Stimulated activated CD4-positive, alpha-beta T cell treated with anti-CD3 and anti-CD28 coated beads, TNF-alpha, amount 100 ng/mL, for 48 hours (primary cell): ENCODE results near the gene LIN52.
A peak's percentile ranks its signal among the peaks of the same experiment; 100 is the strongest.

Experiments used
- DNase-seq, 3 donors: peaks; one replicate each; pipeline ENCODE4 v3.0.0-alpha.2; 2020; ENCODE audit warnings: low read depth in 3 of 3

Gene LIN52

DNA sequence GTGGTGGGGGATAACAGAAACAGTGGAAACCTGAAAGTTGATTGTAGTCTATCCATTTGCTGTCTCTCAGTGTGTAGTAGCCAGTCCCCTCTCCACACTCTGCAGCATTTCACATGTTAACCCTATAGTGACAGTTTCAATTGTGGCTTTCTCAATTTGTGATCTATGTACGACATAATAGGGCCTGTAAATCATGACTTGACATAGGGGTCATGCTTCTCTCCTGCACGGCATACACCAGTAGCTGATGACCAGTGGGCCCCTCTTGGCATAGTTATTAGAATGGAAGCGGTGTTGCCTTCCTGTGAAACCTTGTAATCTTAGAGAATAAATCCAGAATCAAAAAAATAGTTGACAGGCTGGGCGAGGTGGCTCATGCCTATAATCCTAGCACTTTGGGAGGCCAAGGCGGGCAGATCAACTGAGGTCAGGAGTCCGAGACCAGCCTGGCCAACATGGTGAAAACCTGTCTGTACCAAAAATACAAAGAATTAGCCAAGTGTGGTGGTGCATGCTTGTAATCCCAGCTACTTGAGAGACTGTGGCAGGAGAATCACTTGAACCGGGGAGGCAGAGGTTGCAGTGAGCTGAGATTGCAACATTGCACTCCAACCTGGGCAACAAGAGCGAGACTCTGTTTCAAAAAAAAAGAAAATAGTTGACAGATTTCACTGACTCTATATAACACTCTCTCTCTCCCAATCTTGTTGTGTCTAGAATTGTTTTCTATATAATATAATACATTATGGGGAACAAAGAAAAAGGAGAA is 109.9 kb downstream of the LIN52 start:
- DNase-seq, result no peak

DNA sequence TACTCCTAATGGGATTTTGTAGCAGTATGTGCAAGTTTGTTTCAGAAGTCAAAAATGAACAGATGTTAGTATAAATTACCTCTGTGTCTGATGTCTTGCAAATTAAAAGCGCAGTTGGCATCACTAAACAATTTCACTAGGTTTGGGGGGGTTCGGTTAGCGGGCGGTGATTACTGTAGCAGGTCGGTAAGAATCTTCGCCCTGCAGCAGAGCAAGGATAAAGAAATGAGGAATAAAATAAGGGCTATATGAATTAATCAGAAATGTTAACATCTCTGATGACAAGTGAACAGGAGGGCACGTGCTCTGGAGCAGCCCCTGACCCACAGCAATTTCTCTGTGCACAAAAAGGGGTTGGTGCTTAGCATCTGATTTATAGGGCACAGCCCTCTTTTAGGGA is 110.9 kb downstream of the LIN52 start:
- no peak for DNase-seq

DNA sequence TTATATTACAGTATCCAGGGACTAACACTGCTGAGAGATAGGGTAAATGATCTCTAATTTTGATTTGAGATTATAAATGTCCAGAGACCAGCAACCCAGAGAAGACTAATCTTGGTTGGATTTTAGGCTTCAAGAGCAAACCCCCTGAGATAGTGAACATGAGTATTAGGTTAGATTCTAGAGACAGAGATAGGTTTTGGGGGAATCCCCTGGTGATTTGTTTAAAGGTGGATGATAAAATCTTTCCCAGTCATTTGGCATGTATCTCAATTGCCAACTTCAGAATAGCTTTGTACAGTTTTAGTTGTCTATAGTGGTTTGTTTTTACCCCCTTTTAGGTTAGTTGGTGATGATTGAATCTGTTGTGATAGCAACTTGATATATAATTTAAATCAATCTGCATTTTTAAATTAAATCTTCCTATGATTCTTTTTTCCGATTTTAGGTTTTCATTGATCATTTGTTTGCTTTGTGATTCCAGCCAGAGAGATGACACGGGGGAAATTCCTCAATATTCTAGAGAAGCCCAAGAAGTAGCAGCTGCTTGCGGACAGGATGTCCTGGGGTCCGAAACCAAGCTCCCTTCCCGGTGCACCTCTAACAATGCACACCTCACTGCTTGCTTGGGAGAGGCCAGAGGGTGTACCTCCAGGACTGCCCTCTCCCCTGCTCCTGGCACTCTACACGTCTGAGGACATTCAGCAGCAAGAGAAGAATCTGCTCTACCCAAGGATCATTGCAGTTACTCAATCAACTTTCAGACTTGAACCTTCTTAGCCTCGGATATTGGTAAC is 113.9 kb downstream of the LIN52 start:
- no peak for DNase-seq

DNA sequence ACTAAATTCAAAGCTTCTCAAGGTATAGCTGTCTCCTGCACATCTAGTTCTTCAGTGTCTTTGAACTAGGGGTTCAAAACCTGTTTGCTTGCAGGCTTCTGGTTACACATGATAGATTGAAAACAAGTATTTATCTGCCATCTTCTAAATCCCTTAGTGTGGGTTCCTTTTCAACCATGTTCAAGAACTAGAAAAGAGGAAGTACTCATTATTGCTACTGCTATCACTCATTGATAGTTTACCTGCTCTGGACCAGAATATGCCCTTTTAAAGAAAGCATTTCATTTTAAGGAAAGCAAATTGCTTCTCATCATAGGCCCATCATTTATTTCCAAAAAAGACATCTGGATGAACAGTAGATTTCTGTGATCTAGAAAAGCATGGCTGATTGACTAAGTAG is 117.4 kb downstream of the LIN52 start:
- no peak for DNase-seq

DNA sequence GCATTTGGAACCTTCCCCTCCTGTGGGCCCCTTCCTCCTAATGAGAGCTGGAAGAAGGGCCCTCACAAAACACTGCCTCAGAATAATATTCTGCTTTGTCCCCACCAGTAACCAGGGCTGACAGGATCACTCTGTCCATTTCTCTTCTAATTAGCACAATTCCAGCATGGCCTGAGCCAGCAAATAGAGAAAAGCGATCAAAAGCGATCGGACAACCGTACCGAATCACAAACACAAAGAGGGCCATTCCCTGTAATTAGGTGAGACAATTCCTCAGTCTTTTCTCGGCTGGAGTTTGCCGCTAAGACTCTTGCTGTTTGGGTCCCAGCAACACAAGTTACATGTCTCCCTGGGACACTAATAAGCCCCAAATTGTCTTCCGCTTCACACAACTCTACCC is 118.9 kb downstream of the LIN52 start:
- no peak for DNase-seq

DNA sequence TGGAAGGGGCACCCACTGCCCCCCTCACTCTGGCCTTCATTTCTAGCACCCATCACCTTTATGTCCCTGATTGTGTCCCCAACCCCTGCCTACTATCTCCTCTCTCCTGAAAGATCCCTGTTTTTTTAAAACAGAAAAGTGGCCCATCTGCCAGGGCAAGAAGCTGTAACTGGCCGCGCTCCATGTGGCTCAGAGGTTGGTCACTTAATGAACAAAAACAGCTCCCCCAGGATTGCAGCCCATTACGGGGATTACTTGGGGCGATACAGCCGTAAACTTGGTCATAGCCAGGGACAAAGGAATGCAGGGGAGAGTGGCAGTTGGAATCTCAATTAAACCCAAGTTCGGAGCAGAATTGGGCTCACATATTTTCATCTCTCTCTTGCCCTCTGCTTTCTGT is 119.7 kb downstream of the LIN52 start:
- no peak for DNase-seq

DNA sequence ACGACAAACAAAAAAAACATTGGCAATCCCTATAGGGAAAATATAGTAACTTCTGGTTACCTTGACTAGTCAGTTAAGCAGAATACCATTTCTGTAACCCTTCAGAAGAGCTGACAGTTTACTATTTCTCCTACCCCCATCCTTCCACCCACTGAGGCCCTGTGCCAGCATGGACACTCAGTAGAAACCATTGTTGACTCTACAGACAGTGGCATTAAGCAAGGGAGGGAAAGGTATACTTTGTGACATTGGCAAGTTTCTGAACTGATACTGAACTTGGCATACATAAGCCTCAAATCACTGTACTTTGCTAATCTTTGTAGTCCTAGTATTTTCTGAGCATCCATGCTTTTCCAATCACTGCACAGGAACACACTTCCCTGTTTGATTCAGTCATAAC is 121.1 kb downstream of the LIN52 start:
- no peak for DNase-seq

DNA sequence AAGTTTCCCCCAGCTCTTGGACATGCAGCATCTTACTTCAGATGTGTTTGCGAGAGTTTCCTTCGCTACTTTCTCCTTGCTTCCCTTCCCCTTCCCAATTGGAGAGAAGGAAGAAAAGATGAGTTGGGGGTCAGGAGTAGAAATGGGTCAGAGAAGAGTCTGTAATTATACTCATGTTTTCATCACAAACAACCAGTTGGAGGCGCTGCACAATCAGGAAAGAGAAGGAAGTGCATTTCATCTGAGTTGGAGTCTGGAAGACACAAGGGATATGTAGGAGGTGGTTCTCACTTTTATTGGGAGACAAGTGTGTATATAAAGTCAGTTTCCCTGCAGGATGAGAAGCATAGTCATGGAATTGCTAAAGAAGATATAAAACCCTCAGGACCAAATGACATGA is 123.2 kb downstream of the LIN52 start:
- DNase-seq, result no peak

DNA sequence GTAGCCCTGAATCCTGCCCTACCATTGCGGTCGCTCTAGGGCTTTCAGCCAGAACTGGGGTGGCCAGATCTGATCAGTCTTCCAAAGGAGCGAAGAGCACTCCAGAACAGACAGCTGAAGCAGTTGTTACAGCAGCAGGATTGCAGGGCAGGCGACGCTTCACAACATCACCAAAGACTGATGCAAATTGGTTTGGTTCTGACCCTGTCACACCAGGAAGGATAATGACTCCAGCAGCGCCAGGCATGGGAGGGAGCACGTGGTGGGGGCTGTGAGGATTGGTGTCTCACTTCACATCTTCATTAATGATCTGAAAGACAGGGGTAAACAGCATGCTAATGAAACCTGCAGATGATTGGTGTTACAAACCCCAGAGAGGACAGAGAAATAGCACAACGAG is 123.9 kb downstream of the LIN52 start:
- DNase-seq, result no peak

DNA sequence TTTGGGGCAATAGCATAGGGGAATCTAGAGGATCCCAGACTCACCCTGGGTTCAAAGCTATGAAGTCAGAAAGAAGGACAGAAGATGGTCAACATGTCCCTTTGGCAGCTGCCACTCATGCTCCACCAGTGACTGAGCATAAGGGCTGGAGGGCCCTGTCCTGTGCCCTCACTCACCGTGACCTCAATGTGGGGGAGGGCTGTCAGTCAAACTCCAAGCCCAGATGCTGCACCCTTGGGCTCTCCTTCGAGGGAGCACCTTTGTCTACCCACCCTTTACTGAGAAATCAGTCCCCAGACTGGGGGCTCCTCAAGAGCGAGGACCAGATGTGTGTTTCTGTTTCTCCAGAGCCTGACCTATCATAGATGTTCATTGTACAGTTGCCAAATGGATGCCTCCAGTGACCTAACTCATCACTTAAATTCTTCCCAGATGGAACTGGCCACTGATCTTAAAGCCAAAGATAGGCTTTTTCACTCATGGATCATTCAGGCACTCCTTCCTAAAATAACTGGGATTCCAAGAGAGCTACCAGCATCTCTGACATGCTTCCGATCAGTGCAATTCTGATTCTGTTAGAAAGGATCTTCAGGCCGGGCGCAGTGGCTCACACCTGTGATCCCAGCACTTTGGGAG is 127.3 kb downstream of the LIN52 start:
- no peak for DNase-seq

DNA sequence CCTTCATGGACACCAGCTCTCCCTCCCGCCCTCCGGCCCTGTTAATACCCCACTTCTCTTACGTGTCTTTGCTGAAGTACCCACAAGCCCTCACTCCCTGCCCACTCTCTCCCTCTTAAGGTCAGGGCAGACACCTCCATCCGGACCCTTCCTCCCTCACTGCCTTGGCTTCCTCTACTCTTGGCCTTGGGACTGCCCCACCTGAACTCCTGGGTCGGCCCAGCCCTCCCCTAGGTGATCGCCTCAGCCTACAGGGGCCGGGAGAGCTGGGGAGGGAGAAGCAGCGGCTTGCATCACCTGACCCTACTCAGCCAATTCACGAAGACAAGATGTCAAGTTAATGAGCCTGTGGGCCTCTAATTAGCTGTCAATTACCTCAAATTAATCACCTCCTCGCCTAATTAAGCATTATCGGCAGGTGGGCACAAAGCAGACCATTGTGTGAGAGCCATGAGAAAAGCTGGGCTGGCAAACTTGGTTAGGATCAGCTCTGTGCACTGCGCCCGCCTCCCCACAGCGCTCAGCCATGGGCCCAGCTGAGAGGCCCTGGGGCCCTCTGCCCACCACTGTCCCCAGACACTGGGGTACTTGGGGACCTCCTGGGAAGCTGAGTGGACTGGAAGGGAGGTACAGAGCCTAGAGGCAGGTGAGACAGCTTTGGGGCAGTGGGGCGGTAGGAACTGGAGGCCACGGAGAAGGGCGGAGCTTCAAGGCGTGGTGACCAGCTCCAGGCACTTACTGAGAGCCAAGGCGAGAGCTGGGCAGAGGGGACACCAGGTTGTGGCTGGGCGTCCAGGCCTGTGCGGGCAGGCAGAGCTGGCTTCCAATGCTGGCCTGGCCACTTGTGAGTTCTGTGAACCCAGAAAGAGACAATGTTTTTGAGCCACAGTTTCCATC is 129.4 kb downstream of the LIN52 start:
- no peak for DNase-seq

DNA sequence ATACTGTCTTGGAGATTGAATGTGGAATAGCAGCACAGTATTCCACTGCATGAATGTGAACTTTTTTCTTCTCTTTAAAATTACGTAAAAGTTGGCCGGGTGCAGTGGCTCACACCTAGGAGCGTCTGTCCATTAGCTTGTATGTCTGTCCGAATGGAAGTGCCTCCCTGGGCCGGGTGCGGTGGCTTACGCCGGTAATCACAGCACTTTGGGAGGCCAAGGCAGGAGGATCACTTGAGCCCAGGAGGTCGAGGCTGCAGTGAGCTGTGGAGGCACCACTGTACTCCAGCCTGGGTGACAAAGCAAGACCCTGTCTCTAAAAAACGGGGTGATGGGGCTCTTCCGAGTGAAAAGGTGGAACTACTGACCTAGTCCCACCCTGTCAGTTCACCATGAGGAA is 131.9 kb downstream of the LIN52 start:
- no peak for DNase-seq

DNA sequence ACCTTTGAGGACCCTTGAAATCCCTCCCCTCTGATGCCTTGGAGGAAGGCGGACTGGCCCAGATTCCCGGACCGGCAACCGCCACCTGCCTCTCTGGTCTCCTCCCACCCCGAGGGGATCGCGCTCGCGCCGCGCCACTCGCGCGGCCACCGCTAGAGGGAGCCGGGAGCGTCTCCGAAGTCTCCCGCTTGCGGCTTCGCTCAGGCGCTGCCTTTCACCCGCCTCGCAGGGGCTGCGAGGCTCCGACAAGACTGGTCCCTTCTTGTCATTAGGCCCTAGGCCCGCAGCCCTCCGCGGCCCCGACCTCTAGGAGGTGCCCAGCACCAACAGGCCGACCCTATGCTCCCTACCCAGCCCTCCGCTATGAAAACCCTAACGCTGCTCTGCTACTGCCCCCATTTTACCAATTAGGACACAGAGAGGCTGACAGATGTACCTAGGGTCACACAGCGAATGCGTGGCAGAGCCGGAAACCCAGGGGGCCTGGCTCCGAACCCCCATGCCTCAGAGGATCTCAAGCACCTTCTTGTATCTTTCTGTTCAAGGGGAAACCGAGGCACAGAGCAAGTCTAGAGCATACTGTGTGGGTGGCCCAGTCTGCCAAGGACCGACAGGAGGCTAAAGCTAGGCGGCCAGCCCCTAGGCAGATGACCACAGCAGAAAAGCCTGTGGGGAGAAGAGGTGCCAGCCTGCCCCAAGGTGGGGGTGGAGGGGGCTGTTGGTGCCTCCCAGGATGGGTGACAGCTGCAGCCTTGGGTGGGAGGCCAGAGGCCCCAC is 133.1 kb downstream of the LIN52 start:
- DNase-seq, result peak; percentile 64 to 70 (median 66)

DNA sequence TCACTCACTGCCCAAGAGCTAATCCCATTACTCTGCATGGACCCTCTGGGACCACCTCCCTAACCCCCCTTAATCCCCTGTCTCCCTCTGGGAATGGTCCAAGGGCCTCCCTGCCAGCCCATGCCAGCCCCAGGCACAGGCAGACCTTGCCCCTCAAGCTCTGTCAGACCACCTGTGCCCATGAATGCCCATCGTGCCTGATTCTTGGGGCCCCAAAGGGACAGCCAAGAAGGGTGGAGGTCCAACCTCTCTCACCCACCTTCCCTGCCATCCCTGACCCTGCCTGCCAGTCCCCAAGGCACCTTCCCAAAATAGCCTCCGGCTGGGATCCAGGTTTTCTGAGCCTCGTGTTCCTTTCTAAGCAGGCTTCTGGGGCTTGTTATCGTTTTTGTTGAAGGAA is 133.7 kb downstream of the LIN52 start:
- DNase-seq, result no peak

DNA sequence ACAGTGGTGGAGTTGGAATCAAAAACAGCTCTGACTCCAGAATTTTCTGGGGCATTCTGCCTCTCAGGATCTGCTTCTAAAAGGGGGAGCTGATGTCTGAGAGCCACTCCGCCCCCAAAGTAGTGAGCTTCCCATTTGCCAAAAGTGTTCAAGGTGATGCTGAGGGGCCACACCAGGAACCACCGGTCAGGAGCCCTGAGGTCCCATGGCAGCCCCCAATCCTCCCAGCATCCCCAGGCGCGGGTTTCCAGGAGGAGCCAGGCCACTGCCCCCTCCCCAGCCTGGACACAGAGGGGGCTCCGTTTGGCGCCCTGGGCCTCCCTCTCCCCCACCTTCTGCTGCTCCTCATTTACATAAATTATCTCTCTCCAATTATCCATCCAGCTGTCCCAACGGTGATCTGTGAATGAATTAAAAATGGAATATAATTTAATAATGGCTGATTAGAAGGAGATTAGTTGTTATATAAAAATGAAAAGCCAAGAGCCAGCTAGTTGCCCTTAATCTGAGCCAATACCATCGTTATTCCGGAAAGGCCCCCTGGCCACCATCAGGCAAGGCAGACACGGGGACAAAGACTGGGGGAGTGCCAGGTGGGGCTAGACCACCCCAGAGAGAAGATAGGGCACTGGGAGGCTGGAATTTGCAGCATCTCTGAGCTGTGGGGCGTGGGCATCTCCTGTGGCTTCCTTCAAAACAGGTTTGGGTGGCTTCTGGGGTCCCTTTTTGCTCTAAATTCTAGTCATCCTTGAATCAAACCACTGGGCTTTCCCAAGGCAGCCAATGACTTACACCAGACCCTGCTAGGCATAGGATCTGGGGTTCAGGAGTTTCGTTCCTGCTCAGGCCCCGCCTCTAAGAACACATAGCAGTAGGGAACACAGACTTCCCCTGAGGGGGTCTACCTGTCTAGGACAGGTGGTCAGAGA is 134.8 kb downstream of the LIN52 start:
- DNase-seq, result no peak

DNA sequence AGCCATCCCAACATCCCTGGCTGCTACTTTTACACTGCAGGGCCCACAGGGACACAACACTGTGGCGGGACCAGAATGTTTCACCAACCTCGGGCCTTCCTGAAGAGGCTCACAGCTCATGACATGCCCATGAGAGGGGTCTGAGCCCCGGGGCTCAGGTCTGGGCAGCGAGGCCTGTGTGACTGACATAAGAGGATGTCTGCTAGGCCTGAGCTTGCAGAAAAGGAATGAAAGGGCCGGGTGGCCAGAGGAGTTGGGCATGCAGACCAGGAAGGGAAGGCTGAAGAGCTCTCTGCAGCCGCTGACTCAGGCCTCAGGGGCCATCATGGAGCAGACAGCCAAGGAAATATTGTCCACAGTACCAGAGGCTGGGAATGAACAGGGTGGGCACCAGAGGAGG is 136.2 kb downstream of the LIN52 start:
- DNase-seq, result no peak

DNA sequence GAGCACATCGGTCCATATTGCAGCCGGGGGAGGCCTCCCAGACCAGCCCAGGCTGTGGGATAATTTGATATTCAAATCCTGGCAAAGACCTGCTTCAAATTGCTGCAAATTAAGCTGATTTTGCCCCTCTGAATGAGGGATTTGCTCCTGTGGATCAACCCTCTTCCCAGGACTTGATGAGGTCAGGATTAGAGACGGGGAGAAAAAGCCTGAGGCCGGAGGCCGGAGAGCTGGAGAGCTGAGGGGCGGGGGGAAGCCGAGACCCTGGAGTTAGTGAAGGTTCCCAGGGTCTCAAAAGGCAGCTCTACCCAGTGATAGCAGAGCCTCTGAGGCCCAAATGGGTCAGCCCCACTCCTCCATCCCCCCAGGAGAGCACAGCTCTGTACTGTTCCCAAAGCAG is 137.0 kb downstream of the LIN52 start:
- no peak for DNase-seq

DNA sequence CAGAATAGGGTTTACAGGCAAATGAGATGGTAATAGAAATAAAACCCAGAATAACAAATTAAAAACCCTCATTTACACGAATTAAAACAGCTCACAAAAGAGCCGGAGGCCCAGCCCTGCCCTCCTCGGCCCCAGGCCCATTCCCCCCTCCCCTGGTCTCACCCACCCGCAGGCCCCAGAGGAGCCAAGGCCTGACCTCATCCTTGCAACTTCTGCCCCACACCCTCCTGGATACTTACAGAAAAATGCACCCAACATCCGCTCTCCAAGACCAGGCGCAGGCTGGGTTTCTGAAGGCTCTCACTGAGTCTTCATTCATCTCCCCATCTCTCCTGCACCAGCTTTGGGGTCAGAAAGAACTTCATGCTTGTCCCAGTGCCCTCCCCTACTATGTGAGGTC is 138.3 kb downstream of the LIN52 start:
- DNase-seq, result no peak

DNA sequence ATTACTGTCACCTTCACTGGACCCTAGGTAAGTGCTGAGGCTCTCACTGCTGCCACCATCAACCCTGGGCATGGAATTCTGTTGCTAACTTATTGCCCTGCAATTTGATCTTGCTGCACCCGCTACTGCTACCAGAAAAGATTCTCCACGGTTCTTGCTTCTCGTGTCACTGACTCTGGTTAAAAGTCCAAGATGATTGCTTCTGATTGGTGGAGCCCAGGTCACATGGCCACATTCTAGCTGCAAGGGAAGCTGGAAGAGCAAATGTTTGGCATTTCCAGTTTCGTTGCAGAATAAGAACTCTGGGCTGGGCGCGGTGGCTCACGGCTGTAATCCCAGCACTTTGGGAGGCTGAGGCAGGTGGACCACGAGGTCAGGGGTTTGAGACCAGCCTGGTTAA is 147.0 kb downstream of the LIN52 start:
- no peak for DNase-seq

DNA sequence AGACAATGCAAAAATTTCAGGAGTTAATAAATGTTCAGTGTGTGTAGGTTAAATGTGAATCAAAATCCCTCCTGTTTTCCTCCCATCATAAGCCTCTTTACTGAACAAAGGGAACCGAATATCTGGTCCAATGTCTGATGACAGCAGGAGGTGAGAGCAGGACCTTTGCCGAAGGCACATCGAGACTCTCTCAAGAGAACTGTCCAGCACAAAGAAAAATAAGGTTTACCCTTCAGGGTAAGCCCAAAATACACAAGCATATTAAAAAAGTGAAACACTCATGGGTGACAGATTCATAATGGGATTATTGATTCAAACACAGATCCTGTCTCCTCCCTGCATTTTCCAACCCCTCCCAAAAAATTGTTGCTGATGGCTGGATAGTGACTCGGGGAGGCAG is 150.3 kb downstream of the LIN52 start:
- DNase-seq, result no peak
